ENCODE data around the gene ADD1.

The ADD1 gene

GRCh38 chr4:2855584-2855983 is 11.9 kb downstream of the ADD1 start:
- no peak for TF ChIP-seq CTCF (IDR thresholded peaks at IDR 0.05)
- TF ChIP-seq ZFX (IDR thresholded peaks at IDR 0.05; ENCODE audit: borderline replicate concordance), result no peak

DNA sequence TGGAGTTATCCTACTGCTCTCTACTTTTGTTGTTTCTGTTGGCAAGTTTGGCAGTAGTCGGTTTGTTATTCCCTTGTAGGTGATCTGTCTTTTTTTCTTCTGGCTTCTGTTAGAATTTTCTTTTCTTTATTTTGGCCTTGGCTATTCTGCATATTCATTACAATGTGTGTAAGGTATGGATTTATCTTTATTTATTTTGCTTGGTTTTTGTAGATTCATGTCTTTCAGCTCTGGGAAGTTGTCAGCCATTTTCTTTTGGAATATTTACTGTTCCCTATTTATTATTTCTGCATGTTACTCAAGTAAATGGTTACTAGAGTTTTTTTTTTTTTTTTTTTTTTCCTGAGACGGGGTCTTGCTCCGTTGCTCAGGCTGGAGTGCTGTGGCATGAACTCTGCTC is 12.6 kb downstream of the ADD1 start:
- no peak for TF ChIP-seq ZFX (IDR thresholded peaks at IDR 0.05; ENCODE audit: borderline replicate concordance)
- TF ChIP-seq CTCF (IDR thresholded peaks at IDR 0.05), result no peak
- H3K27ac ChIP-seq, result no peak overlapping the region

More at GRCh38 chr4:2855584-2855983, 11.9 kb downstream of the ADD1 start:
- H3K27ac ChIP-seq, result no peak overlapping the region

DNA sequence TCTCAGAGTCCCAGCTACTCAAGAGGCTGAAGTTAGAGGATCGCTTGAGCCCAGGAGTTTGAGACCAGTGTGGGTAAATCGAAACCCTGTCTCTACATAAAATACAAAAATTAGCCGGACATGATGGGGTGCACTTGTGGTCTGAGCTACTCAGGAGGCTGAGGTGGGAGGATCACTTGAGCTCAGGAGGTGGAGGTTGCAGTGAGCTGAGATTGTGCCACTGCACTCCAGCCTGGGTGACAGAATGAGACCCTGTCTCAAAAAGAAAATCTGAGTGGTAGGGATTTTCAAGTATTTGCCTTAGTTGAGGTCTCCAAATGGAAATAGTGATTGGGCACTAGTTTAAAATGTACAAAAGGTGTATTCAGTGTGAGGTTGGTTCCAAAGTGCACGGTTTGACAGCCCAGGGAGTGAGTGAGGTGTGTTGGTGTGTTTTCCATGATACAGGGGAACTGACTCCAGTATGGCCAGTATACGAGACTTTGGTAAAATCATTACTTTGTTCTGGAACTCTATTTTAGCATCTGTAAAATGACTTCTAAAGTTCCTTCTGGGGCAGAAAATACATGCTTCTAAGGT is 13.8 kb downstream of the ADD1 start:
- H3K27ac ChIP-seq, result no peak overlapping the region
- no peak for TF ChIP-seq CTCF (IDR thresholded peaks at IDR 0.05)
- TF ChIP-seq ZFX (IDR thresholded peaks at IDR 0.05; ENCODE audit: borderline replicate concordance), result no peak

- TF ChIP-seq ZFX (IDR thresholded peaks at IDR 0.05; ENCODE audit: borderline replicate concordance) (no peak), CTCF (IDR thresholded peaks at IDR 0.05) (no peak)
- no peak overlapping the region for H3K27ac ChIP-seq
Measured at GRCh38 chr4:2858451-2859217, 15.0 kb downstream of the ADD1 start.

GRCh38 chr4:2859514-2859913 is 15.9 kb downstream of the ADD1 start:
- H3K27ac ChIP-seq, result no peak overlapping the region
- TF ChIP-seq CTCF (IDR thresholded peaks at IDR 0.05) (no peak), ZFX (IDR thresholded peaks at IDR 0.05; ENCODE audit: borderline replicate concordance) (no peak)

DNA sequence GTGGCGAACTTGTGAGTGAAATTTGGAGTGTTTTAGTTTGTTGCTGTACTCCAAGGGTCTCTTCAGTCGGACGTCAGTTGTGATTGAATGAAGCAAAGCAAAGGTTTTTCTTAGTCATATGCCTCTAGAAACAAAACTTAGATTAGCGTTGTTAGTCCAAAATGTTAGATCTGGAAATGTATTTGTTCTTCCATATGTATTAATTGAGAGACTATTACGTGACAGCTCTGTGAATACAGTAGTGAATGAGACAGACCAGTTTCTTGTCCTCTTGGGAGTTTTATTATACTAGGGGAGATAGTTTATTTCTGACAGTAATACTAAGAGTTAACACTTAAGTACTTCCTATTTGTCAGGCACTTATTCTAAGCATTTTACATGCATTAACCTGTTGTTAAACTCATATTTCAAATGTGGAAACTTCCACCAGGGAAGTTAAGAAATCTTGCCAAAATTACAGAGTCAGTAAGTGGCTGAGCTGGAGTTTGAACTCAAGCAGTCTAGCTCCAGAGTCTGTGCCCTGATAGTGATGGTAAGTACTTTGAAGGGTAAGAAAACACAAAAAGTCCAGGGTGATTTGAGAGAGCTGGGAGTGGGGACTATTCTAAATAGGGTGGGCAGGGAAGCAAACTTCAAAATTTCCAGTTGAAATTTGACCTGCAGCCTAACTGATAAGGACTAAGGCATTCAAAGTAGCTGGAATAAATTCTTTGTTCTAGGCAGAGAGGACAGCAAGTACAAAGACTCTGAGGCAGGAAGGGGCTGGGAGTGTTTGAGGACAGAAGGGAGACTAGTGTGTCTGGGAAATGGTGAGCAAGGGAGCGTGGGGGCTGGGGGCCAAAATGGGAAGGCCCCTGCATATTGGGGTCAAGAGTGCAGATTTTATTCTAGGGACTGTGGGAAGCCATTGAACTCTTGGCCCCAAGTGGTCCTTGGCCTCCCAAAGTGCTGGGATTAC is 17.0 kb downstream of the ADD1 start:
- no peak overlapping the region for H3K27ac ChIP-seq
- TF ChIP-seq CTCF (IDR thresholded peaks at IDR 0.05) (no peak), ZFX (IDR thresholded peaks at IDR 0.05; ENCODE audit: borderline replicate concordance) (no peak)
